ENCODE data around the gene CDH13.

DNA sequence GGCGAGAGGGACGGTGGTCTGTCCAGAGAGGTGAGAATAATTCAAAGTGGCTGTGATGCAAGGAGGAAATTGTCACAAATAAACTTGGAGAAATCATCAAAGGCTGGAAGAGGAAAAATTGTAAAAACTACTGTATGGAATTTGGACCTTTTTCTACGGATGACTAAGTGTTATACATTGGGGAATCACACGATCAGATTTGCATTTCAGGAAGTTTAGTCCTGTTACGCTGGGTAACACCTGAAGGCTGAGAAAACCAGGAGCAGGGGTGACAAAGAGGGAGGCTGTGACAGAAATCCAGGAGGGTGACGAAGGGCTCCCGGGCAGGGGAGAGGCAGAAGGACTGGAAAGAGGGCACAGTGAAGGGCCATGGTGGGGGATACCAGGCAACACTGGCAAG is 511.7 kb downstream of the CDH13 start:
- no peak for TF ChIP-seq POLR2A (IDR thresholded peaks at IDR 0.05)
- no peak for TF ChIP-seq CTCF (IDR thresholded peaks at IDR 0.05)

Measured in Peyer's patch (tissue), 4 donors.